ENCODE measurements around the gene ASTN2.

DNA sequence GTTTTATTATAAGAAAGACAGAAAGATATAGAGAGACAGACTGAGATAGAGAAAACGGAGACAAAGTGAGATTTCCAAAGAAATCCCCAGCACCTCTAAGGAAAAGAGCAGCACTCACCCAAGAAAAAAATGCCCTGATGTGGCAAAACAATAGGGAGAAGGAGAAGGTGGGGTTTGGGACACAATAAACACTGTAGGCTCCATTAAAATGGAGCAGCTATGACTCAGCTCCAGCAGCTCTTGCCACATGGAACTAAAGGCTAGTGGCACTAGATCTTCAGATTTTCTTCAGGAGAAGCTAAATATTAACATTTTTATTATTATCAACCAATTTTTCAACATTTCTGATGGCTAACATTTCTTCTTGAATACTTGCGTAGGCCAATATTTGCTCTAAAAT is 406.0 kb downstream of the ASTN2 start:
- TF ChIP-seq, protein P1, sequence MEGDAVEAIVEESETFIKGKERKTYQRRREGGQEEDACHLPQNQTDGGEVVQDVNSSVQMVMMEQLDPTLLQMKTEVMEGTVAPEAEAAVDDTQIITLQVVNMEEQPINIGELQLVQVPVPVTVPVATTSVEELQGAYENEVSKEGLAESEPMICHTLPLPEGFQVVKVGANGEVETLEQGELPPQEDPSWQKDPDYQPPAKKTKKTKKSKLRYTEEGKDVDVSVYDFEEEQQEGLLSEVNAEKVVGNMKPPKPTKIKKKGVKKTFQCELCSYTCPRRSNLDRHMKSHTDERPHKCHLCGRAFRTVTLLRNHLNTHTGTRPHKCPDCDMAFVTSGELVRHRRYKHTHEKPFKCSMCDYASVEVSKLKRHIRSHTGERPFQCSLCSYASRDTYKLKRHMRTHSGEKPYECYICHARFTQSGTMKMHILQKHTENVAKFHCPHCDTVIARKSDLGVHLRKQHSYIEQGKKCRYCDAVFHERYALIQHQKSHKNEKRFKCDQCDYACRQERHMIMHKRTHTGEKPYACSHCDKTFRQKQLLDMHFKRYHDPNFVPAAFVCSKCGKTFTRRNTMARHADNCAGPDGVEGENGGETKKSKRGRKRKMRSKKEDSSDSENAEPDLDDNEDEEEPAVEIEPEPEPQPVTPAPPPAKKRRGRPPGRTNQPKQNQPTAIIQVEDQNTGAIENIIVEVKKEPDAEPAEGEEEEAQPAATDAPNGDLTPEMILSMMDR (conservative IDR thresholded peaks at IDR 0.05 in 1 of 2, IDR thresholded peaks at IDR 0.05 in 1 of 2; ENCODE audit: extremely low read depth in 1 of 2, insufficient read depth in 1 of 2, low read depth in 1 of 2, low read length in 2 of 2) = no peak
- TF ChIP-seq EZH2 (IDR thresholded peaks at IDR 0.05; ENCODE audit: borderline replicate concordance, low read length) = no peak
